ENCODE results near the gene RCSD1.

GRCh38 chr1:167695147-167695546, 65.1 kb downstream of the RCSD1 start:
- TF ChIP-seq CTCF (IDR thresholded peaks at IDR 0.05) (no peak), POLR2A (IDR thresholded peaks at IDR 0.05) (no peak), POLR2AphosphoS5 (IDR thresholded peaks at IDR 0.05) (no peak)

Measured in stomach (tissue), 4 donors.